ENCODE results near the gene ATAD2B. TPM values are rescaled to one million over a fixed set of nuclear protein-coding genes. Genes with fewer than 3 reads are reported as not detected.
A peak's percentile ranks its signal among the peaks of the same experiment; 100 is the strongest.

ATAD2B gene
- polyA plus RNA-seq, 1 donor, result 11.2 TPM

GRCh38 chr2:23905155-23905554 is 21.8 kb downstream of the ATAD2B start:
- DNase-seq, result no peak

- peak; percentile 36 for DNase-seq
Measured at GRCh38 chr2:23904692-23905091, 22.2 kb downstream of the ATAD2B start.

- DNase-seq, result no peak
Measured at GRCh38 chr2:23904215-23904614, 22.7 kb downstream of the ATAD2B start.

GRCh38 chr2:23903034-23903433 is 23.9 kb downstream of the ATAD2B start:
- DNase-seq, result no peak

- DNase-seq, result no peak
Measured at GRCh38 chr2:23901966-23902846, 24.7 kb downstream of the ATAD2B start.

GRCh38 chr2:23900541-23901322 is 26.2 kb downstream of the ATAD2B start:
- no peak for DNase-seq

- DNase-seq, result no peak
Measured at GRCh38 chr2:23900133-23900532, 26.8 kb downstream of the ATAD2B start.

GRCh38 chr2:23871206-23871605 is 55.7 kb downstream of the ATAD2B start:
- DNase-seq, result no peak

GRCh38 chr2:23867449-23867848 is 59.5 kb downstream of the ATAD2B start:
- DNase-seq, result no peak

GRCh38 chr2:23862716-23863426 is 64.1 kb downstream of the ATAD2B start:
- DNase-seq, result no peak

- DNase-seq, result no peak
Measured at GRCh38 chr2:23861952-23862351, 65.0 kb downstream of the ATAD2B start.

- no peak for DNase-seq
Measured at GRCh38 chr2:23859983-23860382, 66.9 kb downstream of the ATAD2B start.

- no peak for DNase-seq
Measured at GRCh38 chr2:23859234-23859633, 67.7 kb downstream of the ATAD2B start.

GRCh38 chr2:23850564-23851256 is 76.2 kb downstream of the ATAD2B start:
- no peak for DNase-seq

- DNase-seq, result no peak
Measured at GRCh38 chr2:23844905-23845304, 82.0 kb downstream of the ATAD2B start.

GRCh38 chr2:23843051-23843976 is 83.6 kb downstream of the ATAD2B start:
- DNase-seq, result no peak

- no peak for DNase-seq
Measured at GRCh38 chr2:23839919-23840578, 86.9 kb downstream of the ATAD2B start.

- no peak for DNase-seq
Measured at GRCh38 chr2:23838996-23839395, 87.9 kb downstream of the ATAD2B start.

GRCh38 chr2:23838581-23838980 is 88.3 kb downstream of the ATAD2B start:
- no peak for DNase-seq

GRCh38 chr2:23837871-23838270 is 89.1 kb downstream of the ATAD2B start:
- DNase-seq, result no peak
